GM10266 (cell line): ENCODE measurements around the gene SRXN1.

Experiments used
- DNase-seq: peaks from one replicate; pipeline ENCODE4 v3.0.0; 2012; ENCODE audit errors: extremely low spot score
- TF ChIP-seq, protein P1 (sequence below): IDR thresholded peaks from 2 replicates; pipeline ENCODE4 v1.5.1; 2012; ENCODE audit warnings: mild to moderate bottlenecking, low read depth; ENCODE audit not compliant: control insufficient read depth, insufficient read depth; ENCODE audit errors: missing control alignments

SRXN1 gene

DNA sequence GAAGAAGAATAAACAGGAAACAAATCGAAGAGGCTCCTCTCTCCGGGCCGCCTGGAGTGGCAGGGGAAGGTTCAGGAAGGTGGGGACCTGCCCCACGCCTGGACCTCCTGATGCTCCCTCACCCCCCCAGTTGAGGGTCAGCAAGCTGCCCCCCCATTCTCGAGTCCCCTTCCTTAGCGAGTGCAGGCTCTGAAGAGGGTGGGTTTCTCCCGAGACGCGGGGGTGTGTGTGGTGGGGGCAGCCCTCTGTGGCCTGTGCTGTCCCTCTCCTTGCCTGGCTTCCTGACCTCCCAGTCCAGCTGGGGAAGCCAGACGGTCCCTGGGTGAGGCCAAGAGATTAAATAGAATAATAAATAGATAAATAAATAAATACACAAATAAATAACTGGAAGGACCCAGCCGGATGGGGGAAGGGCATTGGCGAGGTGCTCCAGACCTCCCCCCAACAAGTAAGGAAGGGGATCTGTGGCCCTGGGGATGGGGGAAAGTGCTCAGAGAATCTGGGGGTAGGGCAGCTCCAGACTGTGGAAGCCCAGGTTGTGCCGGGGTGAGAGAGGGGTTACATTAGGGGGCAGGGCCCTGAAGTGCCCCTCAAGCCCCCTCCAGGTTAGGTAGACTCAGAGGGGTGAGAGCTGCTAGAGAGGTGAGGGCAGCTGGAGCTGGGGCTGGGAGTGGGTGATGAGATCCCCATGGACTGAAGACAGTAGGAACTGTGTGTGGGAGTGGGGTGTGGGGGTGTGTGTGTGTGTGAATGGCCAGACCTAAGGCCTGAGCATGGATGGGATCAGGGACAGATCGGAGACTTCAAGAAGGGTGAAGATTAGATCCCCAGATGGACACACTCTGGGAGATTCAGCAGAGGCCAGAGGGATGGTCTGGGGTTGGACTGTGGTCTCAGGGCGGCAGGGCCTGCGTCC lies 9.5 kb upstream of the SRXN1 start:
- DNase-seq: no peak
- TF ChIP-seq, protein P1, sequence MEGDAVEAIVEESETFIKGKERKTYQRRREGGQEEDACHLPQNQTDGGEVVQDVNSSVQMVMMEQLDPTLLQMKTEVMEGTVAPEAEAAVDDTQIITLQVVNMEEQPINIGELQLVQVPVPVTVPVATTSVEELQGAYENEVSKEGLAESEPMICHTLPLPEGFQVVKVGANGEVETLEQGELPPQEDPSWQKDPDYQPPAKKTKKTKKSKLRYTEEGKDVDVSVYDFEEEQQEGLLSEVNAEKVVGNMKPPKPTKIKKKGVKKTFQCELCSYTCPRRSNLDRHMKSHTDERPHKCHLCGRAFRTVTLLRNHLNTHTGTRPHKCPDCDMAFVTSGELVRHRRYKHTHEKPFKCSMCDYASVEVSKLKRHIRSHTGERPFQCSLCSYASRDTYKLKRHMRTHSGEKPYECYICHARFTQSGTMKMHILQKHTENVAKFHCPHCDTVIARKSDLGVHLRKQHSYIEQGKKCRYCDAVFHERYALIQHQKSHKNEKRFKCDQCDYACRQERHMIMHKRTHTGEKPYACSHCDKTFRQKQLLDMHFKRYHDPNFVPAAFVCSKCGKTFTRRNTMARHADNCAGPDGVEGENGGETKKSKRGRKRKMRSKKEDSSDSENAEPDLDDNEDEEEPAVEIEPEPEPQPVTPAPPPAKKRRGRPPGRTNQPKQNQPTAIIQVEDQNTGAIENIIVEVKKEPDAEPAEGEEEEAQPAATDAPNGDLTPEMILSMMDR: no peak

DNA sequence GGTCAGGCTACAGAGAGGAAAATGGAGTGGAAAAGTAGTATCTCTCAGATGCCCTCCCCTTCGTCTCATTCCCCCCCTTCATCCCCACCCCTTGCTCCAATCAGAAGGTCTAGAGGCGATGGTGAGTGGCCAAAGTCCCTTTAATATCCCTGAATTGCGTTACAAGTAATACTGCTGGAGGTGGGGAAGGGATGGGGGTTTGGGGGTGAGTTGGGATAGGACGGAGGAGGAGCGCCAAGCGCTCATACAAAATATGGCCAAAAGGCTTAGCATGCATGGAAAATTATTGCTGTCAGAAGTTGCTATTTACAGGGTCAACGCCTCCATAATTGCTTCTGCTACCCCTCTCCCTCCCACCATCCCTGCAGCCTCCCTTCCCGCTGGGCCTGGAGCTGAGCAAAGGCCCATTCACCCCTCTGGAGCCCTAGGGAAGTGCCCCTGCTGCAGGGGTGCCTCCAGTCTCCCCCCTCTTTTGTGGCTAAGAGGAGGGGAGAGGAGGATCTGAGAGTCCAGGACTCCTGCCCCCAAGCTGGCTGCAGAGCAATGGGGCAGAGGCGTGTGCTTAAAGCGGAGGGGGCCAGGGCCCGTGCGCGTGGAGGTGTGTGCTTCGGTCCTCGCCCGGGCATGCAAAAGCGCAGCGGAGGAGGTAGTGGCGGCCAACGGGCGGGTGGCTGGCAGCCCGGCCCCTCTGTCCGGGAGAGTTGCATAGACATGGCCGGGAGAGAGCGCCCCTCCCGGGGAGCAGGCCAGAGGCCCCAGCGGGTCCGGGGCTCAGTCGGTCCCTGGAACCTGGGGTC lies 8.7 kb upstream of the SRXN1 start:
- TF ChIP-seq, protein P1: no peak
- DNase-seq: no peak

DNA sequence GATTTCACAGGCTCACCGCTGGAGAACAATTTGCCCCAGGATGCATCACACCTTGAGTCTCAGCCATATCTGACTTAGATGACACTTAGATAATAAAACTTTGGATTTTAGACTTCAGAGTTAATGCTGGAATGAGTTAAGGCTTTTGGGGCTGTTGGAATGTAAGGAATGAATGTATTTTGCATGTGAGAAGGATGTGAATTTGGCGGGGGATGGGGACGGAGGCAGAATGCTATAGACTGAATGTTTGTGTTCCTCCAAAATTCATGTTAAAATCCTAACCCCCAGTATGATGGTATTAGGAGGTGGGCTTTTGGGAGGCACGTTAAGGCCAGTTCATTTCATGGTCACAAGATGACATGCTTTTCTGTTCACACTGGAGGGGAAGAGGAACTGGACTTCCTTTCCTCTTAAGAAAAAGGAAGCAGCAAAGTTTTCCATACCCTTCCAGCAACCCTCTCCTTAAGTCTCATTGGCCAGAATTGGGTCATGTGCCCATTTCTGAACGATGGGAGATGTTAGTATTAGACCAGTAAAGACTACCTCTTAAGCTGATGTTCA lies 5.8 kb upstream of the SRXN1 start:
- TF ChIP-seq, protein P1: no peak

DNA sequence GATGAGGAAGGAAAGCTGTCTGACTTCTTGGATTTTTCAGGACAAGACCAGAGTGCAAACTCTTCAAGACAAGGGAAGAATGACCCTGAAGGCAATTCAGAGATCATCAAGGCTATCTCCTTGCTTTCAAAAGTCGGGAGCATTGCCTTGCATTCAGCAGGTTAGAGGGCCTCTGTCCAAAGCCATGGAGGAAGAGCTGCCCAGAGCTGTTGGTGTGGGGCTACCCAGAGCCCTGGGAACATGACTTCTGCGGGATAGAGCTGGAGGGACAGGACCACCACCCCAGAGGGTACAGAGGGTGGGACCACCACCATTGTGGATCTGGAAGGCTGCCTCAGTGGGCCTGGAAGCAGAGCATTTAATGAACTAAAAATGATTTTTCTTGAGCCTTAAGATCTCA lies 5.2 kb upstream of the SRXN1 start:
- TF ChIP-seq, protein P1: no peak
- no peak for DNase-seq

More for the DNA sequence above, 5.8 kb upstream of the SRXN1 start:
- DNase-seq: no peak

DNA sequence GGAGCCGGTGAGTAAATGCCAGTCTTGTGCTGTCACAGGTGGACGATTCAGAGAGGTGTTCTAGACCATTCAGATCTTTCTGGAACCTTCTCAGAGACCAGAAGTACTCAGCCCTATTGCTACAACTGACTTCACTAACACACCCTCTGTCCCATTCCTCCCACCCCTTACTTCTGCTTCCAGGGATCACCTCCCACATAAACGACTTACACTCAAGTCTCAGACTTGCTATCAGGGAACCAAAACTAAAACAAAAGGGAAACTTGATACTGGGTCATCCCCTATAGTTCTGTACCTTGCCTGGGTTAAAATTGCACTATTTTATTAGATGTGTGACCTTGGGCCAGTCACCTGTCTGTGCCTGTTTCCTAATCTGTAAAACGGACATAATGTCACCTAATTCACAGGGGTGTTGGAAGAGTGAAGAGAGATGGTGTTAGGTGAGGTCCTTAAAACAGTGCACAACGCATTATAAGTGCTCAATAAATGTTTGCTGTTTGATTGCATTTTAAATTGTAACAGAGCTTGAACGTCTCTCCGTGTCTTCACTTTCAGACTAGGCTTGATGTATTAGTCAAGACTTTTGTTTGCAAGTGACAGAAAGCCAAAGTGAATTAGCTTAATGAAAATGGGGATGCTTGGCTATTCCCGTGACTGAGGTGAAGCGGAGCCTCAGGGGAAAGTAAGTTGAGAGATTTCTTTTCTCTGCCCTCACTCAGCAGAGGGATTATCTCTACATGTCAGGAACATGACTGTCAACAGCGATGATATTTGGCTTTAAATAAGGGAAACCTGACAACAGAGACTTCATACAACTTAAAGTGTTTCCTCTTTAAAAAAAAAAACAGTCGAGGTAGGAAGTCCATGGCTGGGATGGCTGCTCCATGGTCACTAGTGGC lies 3.0 kb upstream of the SRXN1 start:
- DNase-seq: no peak
- TF ChIP-seq, protein P1: no peak

DNA sequence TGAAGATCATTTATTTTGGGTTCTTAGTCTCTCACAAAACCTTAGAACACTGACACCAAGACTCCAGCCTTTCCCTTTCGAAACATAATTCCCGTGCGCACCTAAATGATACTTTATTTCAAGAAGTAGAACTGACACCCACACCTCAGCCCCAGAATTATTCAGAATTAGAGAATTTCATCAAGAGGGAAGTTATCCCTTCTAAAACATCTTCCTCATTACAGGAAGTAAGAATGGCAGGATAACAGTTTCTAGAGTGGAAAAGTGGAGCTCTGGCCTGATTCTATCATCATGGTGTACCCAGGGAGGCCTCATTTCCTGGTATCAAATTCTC lies 1.4 kb upstream of the SRXN1 start:
- TF ChIP-seq, protein P1: no peak
- no peak for DNase-seq
